Osteocyte (in vitro differentiated cells): ENCODE measurements around the gene RILPL2. TPM values are rescaled to one million over a fixed set of nuclear protein-coding genes. Genes with fewer than 3 reads are reported as not detected.
A peak's percentile ranks its signal among the peaks of the same experiment; 100 is the strongest.
"Not testable (repeated sequence)": the region's sequence is repeated elsewhere in the genome, so short reads cannot be mapped to it uniquely, and the experiment has no call there.

Experiments
- DNase-seq: peaks from one replicate; pipeline ENCODE4 v3.0.0; 2021; ENCODE audit warnings: mixed read lengths; ENCODE audit not compliant: unreplicated experiment; ENCODE audit errors: extremely low spot score
- H3K27ac Mint-ChIP-seq: one replicate; pipeline ENCODE4 v1.8.0; 2021; ENCODE audit warnings: mild to moderate bottlenecking, mixed read lengths; ENCODE audit not compliant: unreplicated experiment
- H3K27me3 Mint-ChIP-seq: one replicate; pipeline ENCODE4 v1.8.0; 2021; ENCODE audit warnings: mixed read lengths; ENCODE audit not compliant: unreplicated experiment
- H3K36me3 Mint-ChIP-seq: one replicate; pipeline ENCODE4 v1.8.0; 2021; ENCODE audit warnings: mixed read lengths; ENCODE audit not compliant: unreplicated experiment
- H3K4me1 Mint-ChIP-seq: one replicate; pipeline ENCODE4 v1.8.0; 2021; ENCODE audit warnings: mixed read lengths; ENCODE audit not compliant: unreplicated experiment
- H3K4me3 Mint-ChIP-seq: one replicate; pipeline ENCODE4 v1.8.0; 2021; ENCODE audit warnings: mild to moderate bottlenecking, moderate library complexity, mixed read lengths; ENCODE audit not compliant: unreplicated experiment
- H3K9me3 Mint-ChIP-seq: one replicate; pipeline ENCODE4 v1.8.0; 2021; ENCODE audit warnings: mixed read lengths; ENCODE audit not compliant: unreplicated experiment
- long read RNA-seq: library from polyadenylated mRNA; unstranded; transcript quantifications from one replicate; pipeline ENCODE4 v2.0.0, GENCODE V29; 2021
- total RNA-seq: library from RNA; stranded (reverse); gene quantifications from 2 replicates; pipeline ENCODE4 v1.2.1, GENCODE V29; 2021
- TF ChIP-seq, protein P1 (sequence below): fragments of 200-600 bp; sonication (generic); IDR thresholded peaks from 2 replicates; pipeline ENCODE4 v1.5.0; 2021; ENCODE audit warnings: antibody characterized with exemption, mild to moderate bottlenecking, moderate library complexity

The RILPL2 gene, protein sequence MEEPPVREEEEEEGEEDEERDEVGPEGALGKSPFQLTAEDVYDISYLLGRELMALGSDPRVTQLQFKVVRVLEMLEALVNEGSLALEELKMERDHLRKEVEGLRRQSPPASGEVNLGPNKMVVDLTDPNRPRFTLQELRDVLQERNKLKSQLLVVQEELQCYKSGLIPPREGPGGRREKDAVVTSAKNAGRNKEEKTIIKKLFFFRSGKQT
- 4.1 and 4.4 TPM in 2 replicates for total RNA-seq
- long read RNA-seq, full-length matches to known transcripts, result 12 of 16 reads
- long read RNA-seq, partial matches to known transcripts, result 0 of 16 reads
- long read RNA-seq, other reads (novel, unspliced or antisense), result 4 of 16 reads

GRCh38 chr12:123436017-123436964 lies at the start of gene RILPL2:
TSS of gene RILPL2 (minus strand) at chr12:123436684. CDS start at chr12:123436420, 264 bp downstream.
- Mint-ChIP-seq H3K27me3 (no peaks in the 10 kb centered on the region), H3K9me3 (no peaks in the 10 kb centered on the region), H3K27ac (peak within 1 kb of the TSS; percentile 87), H3K4me1 (peaks cover 25% of the 10 kb centered on the region), H3K4me3 (peak within 1 kb of the TSS; percentile 97), H3K36me3 (no peaks in the 10 kb centered on the region)
- DNase-seq, result peak; percentile 92
- TF ChIP-seq, protein P1, sequence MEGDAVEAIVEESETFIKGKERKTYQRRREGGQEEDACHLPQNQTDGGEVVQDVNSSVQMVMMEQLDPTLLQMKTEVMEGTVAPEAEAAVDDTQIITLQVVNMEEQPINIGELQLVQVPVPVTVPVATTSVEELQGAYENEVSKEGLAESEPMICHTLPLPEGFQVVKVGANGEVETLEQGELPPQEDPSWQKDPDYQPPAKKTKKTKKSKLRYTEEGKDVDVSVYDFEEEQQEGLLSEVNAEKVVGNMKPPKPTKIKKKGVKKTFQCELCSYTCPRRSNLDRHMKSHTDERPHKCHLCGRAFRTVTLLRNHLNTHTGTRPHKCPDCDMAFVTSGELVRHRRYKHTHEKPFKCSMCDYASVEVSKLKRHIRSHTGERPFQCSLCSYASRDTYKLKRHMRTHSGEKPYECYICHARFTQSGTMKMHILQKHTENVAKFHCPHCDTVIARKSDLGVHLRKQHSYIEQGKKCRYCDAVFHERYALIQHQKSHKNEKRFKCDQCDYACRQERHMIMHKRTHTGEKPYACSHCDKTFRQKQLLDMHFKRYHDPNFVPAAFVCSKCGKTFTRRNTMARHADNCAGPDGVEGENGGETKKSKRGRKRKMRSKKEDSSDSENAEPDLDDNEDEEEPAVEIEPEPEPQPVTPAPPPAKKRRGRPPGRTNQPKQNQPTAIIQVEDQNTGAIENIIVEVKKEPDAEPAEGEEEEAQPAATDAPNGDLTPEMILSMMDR, result no peak

DNA sequence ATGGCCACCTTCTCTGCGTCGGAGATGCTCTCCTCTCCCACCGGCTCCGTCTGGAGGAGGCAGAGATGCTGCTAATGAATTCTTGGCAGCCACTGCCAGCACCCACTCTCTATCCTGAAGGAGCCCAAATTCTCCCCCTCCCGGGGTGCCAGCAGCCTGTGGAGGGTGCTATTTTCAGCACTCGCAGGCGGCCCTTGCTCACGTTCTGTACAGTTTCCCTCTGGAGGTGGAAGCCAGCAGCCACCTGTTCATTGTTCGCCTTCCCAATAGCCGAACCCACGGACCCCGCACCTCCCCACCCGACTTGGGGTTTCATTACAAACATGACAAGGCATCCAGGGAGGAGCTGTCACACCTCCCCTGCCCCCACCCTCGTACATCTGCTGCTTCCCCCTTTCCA lies 49.3 kb upstream of the RILPL2 start:
- Mint-ChIP-seq H3K27me3 (no peaks in the 10 kb centered on the region), H3K9me3 (no peaks in the 10 kb centered on the region), H3K4me3 (no peak overlapping the region), H3K4me1 (peaks cover 3% of the 10 kb centered on the region), H3K36me3 (peaks cover 19% of the 10 kb centered on the region), H3K27ac (no peak overlapping the region)
- TF ChIP-seq, protein P1, result no peak
- no peak for DNase-seq

- H3K27ac Mint-ChIP-seq, result peak overlapping the region; percentile 4
- no peak for DNase-seq
- TF ChIP-seq, protein P1, result no peak
- no peak overlapping the region for H3K4me3 Mint-ChIP-seq
- H3K9me3 Mint-ChIP-seq, result no peaks in the 10 kb centered on the region
- peaks cover 13% of the 10 kb centered on the region for H3K4me1 Mint-ChIP-seq
- H3K27me3 Mint-ChIP-seq, result no peaks in the 10 kb centered on the region
- H3K36me3 Mint-ChIP-seq, result peaks cover 23% of the 10 kb centered on the region
These were observed 47.2 kb upstream of the RILPL2 start for GRCh38 chr12:123483602-123484248.

GRCh38 chr12:123482876-123483275 lies 46.4 kb upstream of the RILPL2 start:
- DNase-seq, result no peak
- Mint-ChIP-seq H3K27ac (no peak overlapping the region), H3K9me3 (no peaks in the 10 kb centered on the region), H3K27me3 (no peaks in the 10 kb centered on the region), H3K4me1 (peaks cover 15% of the 10 kb centered on the region), H3K36me3 (peaks cover 24% of the 10 kb centered on the region), H3K4me3 (no peak overlapping the region)
- TF ChIP-seq, protein P1, result no peak

- Mint-ChIP-seq H3K36me3 (peaks cover 29% of the 10 kb centered on the region), H3K4me1 (peaks cover 15% of the 10 kb centered on the region), H3K27ac (peak overlapping the region; percentile 7)
- not testable (repeated sequence) for H3K27me3 Mint-ChIP-seq, H3K4me3 Mint-ChIP-seq, H3K9me3 Mint-ChIP-seq, DNase-seq
These were observed 44.8 kb upstream of the RILPL2 start for GRCh38 chr12:123481251-123481650.
